GM06990 (cell line): ENCODE data around the gene PSMF1.

Experiments used
- DNase-seq: peaks from one replicate; pipeline ENCODE4 v3.0.0-alpha.2; 2011; ENCODE audit not compliant: insufficient read length; ENCODE audit errors: extremely low read depth
- H3K27me3 ChIP-seq: replicated peaks from 2 replicates; pipeline ENCODE4 v1.6.0; 2011; ENCODE audit warnings: low read length; ENCODE audit not compliant: control insufficient read depth, insufficient read depth
- H3K36me3 ChIP-seq: 2 replicates; pipeline ENCODE4 v1.5.1; 2011; ENCODE audit warnings: low read length; ENCODE audit not compliant: control insufficient read depth, insufficient read depth
- H3K4me3 ChIP-seq: replicated peaks from 2 replicates; pipeline ENCODE4 v1.5.1; 2011; ENCODE audit warnings: low read depth, mild to moderate bottlenecking, control low read depth, low read length
- TF ChIP-seq, protein P1 (sequence below): IDR thresholded peaks from 2 replicates; pipeline ENCODE4 v1.5.1; 2011; ENCODE audit warnings: low read length, control low read depth, mild to moderate bottlenecking, inconsistent platforms; ENCODE audit not compliant: insufficient read depth, poor library complexity, severe bottlenecking

Gene PSMF1

GRCh38 chr20:1204113-1204512, 85.7 kb downstream of the PSMF1 start:
- TF ChIP-seq, protein P1, sequence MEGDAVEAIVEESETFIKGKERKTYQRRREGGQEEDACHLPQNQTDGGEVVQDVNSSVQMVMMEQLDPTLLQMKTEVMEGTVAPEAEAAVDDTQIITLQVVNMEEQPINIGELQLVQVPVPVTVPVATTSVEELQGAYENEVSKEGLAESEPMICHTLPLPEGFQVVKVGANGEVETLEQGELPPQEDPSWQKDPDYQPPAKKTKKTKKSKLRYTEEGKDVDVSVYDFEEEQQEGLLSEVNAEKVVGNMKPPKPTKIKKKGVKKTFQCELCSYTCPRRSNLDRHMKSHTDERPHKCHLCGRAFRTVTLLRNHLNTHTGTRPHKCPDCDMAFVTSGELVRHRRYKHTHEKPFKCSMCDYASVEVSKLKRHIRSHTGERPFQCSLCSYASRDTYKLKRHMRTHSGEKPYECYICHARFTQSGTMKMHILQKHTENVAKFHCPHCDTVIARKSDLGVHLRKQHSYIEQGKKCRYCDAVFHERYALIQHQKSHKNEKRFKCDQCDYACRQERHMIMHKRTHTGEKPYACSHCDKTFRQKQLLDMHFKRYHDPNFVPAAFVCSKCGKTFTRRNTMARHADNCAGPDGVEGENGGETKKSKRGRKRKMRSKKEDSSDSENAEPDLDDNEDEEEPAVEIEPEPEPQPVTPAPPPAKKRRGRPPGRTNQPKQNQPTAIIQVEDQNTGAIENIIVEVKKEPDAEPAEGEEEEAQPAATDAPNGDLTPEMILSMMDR, result no peak
- Histone ChIP-seq H3K36me3 (no peaks in the 10 kb centered on the region), H3K27me3 (no peaks in the 10 kb centered on the region; the same call in none of the 2 replicates), H3K4me3 (no peak overlapping the region)
- DNase-seq, result no peak

DNA sequence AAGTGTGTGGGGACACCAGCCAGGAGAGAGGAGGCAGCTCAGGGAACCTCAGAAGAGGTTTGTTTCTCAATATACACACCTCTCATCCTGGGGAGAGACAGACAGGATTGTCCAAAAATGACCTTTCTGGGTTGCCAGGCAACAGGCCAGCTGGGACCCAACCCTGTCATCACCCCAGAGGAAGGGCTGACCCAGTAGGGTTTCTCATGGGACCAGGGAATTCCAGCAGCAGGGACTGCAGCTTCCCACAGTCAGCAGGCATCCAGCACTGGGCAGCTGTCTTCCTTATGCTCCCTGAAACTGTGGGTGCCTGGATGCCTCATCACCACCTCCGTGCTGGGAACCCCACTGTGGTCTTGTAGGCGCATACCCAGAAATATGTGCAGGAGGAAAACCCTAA, 86.2 kb downstream of the PSMF1 start:
- TF ChIP-seq, protein P1, result no peak
- H3K27me3 ChIP-seq, result no peaks in the 10 kb centered on the region; the same call in none of the 2 replicates
- no peak overlapping the region for H3K4me3 ChIP-seq
- DNase-seq, result no peak
- no peaks in the 10 kb centered on the region for H3K36me3 ChIP-seq

DNA sequence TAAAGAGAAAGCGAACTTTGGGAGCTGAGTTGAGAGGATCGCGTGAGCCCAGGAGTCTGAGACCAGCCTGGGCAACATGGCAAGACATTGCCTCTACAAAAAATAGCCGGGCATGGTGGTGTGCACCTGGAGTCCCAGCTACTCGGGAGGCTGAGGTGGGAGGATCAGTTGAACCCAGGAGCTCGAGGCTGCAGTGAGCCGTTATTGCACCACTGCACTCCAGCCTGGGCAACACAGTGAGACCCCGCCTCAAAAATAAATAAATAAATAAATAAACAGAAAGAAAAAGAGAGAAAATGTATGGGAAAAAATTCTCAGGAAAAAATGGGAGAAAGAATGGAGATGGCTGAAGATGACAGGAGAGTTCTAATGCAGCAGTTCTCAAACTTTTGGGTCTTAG, 87.4 kb downstream of the PSMF1 start:
- TF ChIP-seq, protein P1, result no peak
- H3K36me3 ChIP-seq, result no peaks in the 10 kb centered on the region
- H3K27me3 ChIP-seq, result no peaks in the 10 kb centered on the region; the same call in none of the 2 replicates
- no peak overlapping the region for H3K4me3 ChIP-seq
- no peak for DNase-seq

- Histone ChIP-seq H3K27me3 (no peaks in the 10 kb centered on the region; the same call in none of the 2 replicates), H3K36me3 (no peaks in the 10 kb centered on the region), H3K4me3 (no peak overlapping the region)
- no peak for DNase-seq
- TF ChIP-seq, protein P1, result no peak
Observed at GRCh38 chr20:1206366-1207148, 88.2 kb downstream of the PSMF1 start.

- TF ChIP-seq, protein P1, result no peak
- H3K4me3 ChIP-seq, result no peak overlapping the region
- H3K27me3 ChIP-seq, result no peaks in the 10 kb centered on the region; the same call in none of the 2 replicates
- DNase-seq, result no peak
- no peaks in the 10 kb centered on the region for H3K36me3 ChIP-seq
Observed at GRCh38 chr20:1207293-1207878, 89.0 kb downstream of the PSMF1 start.
